ENCODE measurements around the gene DTNBP1.

DNA sequence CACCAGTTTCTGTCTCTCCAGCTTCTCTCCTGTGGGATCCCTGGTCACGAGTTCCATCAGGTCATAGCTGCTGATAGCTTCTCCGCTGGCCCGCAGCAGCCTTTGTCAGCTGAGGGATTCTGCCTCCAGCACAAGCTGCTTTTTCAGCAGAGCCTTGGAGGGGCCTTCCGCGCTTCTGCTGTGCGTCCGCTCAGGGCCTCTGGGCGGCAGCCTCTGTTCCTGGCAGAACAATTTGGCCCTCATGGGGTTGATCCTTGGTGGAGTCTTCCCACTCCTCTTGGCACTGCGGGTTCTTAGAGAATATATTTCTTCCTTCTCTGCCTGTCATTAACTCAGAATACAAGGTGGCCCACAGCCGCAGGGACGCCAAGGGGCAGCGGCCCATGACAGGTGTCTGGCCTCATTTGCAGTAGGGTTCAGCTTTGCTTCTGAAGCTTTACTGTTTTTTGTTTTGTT lies 158.8 kb downstream of the DTNBP1 start:
- TF ChIP-seq, protein P1, sequence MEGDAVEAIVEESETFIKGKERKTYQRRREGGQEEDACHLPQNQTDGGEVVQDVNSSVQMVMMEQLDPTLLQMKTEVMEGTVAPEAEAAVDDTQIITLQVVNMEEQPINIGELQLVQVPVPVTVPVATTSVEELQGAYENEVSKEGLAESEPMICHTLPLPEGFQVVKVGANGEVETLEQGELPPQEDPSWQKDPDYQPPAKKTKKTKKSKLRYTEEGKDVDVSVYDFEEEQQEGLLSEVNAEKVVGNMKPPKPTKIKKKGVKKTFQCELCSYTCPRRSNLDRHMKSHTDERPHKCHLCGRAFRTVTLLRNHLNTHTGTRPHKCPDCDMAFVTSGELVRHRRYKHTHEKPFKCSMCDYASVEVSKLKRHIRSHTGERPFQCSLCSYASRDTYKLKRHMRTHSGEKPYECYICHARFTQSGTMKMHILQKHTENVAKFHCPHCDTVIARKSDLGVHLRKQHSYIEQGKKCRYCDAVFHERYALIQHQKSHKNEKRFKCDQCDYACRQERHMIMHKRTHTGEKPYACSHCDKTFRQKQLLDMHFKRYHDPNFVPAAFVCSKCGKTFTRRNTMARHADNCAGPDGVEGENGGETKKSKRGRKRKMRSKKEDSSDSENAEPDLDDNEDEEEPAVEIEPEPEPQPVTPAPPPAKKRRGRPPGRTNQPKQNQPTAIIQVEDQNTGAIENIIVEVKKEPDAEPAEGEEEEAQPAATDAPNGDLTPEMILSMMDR (IDR thresholded peaks at IDR 0.05): no peak
- no peak for TF ChIP-seq POLR2A (IDR thresholded peaks at IDR 0.05)
